Raji (cell line): ENCODE measurements around the gene SLC8A1.

Experiments used
- POLR2A ChIP-seq: IDR thresholded peaks from 2 replicates; pipeline ENCODE4 v1.6.1; 2011; ENCODE audit warnings: low read depth, low read length, control low read depth; ENCODE audit not compliant: insufficient read depth

Gene SLC8A1

GRCh38 chr2:40416486-40416885, 35.4 kb downstream of the SLC8A1 start:
- TF ChIP-seq POLR2A = no peak

- no peak for TF ChIP-seq POLR2A
Measured at GRCh38 chr2:40415391-40415790, 36.5 kb downstream of the SLC8A1 start.

GRCh38 chr2:40412456-40412855, 39.4 kb downstream of the SLC8A1 start:
- no peak for TF ChIP-seq POLR2A

GRCh38 chr2:40410695-40411094, 41.2 kb downstream of the SLC8A1 start:
- TF ChIP-seq POLR2A = no peak

- no peak for TF ChIP-seq POLR2A
Measured at GRCh38 chr2:40409734-40410133, 42.2 kb downstream of the SLC8A1 start.

GRCh38 chr2:40406485-40407289, 45.2 kb downstream of the SLC8A1 start:
- TF ChIP-seq POLR2A = no peak

GRCh38 chr2:40405465-40405864, 46.4 kb downstream of the SLC8A1 start:
- TF ChIP-seq POLR2A = no peak

GRCh38 chr2:40404517-40404916, 47.4 kb downstream of the SLC8A1 start:
- no peak for TF ChIP-seq POLR2A

- TF ChIP-seq POLR2A = no peak
Measured at GRCh38 chr2:40403233-40403836, 48.6 kb downstream of the SLC8A1 start.

- no peak for TF ChIP-seq POLR2A
Measured at GRCh38 chr2:40401896-40402295, 50.0 kb downstream of the SLC8A1 start.

GRCh38 chr2:40400336-40400953, 51.4 kb downstream of the SLC8A1 start:
- TF ChIP-seq POLR2A = no peak

- TF ChIP-seq POLR2A = no peak
Measured at GRCh38 chr2:40397765-40398164, 54.1 kb downstream of the SLC8A1 start.

GRCh38 chr2:40396124-40396523, 55.8 kb downstream of the SLC8A1 start:
- TF ChIP-seq POLR2A = no peak

- no peak for TF ChIP-seq POLR2A
Measured at GRCh38 chr2:40395169-40396073, 56.5 kb downstream of the SLC8A1 start.

GRCh38 chr2:40394597-40394996, 57.3 kb downstream of the SLC8A1 start:
- TF ChIP-seq POLR2A = no peak
